Ramos (cell line): ENCODE measurements around the gene CEP72.
"Not testable (repeated sequence)": the region's sequence is repeated elsewhere in the genome, so short reads cannot be mapped to it uniquely, and the experiment has no call there.

Experiments
- in situ Hi-C: fragments of 300-500 bp; cut with MboI; formaldehyde crosslinking; loops from one replicate; pipeline ENCODE4 v1.14.3; 2022; ENCODE audit warnings: low sequenced_read_pairs; ENCODE audit not compliant: unreplicated experiment

CEP72 gene

DNA sequence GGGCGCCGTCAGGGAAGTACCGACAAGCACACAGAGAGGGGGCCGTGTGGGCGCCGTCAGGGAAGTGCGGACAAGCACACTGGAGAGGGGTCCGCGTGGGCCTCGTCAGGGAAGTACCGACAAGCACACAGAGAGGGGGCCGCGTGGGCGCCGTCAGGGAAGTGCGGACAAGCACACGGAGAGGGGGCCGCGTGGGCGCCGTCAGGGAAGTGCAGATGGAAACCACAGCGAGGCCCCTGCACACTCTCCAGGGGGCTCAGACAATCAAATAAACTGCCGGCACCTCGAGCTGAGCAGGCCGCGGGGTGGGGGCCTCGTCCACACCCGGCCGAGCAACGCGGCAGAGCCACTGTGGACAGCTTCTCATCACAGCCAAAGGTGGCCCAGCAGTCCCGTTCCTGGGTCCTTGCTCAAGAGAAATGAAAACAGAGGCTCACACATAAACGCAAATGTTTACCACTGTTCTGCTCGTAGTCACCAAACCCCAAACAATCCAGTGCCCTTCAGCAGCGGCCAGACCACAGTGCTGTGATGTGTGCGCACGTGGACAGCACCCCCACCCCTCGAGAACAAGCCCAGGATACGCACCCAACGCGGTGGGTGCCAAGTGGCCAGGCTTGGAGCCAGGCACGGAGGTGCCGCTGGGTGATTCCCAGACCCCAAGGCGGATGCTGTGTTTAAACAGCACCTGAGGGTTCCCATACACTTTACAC is 56.3 kb downstream of the CEP72 start:
- in situ Hi-C loops = loop anchor here (10.0 kb wide), 1 partner anchor 236 kb away; no protein-coding TSS in a partner anchor

DNA sequence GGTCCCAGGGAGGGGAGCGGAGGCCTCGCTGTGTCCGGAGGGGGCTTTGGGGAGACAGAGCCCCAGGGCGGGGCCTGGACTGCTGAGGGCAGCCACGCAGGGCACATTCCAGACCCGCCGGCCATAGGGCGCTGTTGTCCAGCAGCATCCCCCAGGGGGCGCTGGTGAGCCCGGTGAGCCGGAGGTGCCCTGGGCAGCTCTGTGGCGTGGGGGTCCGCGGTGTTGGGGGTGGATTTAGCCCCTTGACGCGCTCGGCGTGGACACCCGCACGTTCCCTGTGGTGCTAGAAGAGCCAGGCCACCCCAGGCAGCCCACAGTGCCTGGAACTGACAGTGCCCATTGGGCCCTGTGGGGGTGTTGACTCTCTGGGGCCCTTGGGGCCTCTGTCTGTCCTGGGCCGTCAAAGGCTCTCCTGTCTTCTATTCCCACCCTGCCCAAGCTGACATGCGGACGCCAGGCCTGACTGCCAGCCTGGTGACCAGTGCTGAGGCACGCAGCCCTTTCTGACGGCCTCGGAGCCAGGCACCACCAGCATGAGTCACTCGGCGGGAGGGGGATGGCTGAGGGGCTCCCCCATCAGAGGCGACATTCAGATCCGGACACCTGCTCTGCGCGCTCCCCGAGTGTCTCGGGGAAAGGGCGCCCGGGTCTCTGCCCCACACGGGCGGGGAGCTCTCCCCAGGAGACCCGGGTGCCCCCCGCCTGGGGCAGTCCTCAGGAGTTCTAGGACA is 57.1 kb downstream of the CEP72 start:
- in situ Hi-C loops = loop anchor here (10.0 kb wide), 1 partner anchor 236 kb away; no protein-coding TSS in a partner anchor

DNA sequence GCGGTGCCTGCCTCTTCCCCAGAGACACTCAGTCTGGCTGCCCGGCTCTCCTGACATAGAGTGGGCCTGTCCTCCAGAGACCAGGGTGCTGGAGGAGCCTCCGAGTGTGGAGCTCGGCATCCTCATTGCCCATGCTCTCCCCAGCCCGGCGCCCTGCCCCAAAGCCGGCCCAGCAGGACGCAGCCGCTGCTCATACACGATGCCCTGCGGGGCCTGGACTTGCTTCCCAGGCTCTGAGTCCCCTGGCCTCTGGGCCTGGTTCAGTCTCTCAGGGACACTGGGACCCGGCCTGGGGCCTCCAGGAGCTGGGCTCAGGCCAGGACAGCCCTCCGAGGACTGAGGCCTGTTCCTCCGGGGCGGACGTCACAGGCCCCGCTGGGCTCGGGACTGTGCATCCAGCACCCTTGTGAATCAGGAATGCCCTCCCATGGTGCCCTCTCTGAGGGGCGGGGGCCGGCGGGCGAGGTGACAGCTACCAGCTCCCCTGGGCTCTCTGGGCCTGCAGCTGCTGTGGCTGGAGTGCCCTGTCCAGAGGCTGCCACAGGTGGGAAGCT is 57.8 kb downstream of the CEP72 start:
- in situ Hi-C loops = loop anchor here (10.0 kb wide), 1 partner anchor 235 kb away; no protein-coding TSS in a partner anchor

DNA sequence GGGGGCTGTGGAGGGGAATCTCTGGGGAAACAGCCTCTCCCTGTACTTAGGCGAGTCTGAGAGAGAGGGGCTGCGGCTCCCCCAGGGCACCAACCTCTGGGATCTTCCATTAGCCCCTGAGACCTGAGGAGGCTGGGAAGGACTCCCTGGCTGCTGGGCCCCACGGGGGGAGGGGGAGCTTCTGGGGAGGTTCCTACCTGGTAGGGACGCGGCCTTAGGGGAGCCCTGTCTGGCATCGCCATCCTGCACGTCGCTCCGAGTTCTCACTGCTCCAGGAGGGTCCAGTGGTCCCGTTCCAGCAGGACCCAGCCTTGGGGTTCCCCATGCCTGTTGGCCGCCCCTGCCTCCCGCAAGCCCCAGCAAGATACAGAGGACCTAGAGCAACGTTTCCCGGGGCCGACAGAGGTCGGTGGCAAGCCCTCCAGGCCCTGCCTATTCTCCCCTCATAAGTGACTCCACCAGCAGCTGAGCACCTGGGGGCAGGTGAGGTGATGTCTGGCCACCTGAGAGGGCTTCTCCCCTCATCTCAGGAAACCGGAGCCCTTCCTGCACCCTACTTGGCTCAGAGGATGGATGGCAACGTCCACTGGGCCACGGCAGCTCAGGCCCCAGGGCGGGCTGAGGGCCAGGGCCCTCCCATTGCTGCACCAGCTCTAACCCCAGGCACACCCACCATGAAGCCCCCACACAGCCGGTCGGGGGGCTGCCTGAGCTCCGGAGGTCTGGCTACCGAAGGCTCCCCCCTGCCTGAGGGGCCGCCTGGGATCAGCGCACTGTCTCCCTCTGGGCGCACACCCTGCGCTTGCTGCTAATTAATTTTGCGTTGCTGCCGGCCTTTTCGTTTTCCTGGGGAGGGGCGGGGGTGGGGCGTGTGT is 58.5 kb downstream of the CEP72 start:
- in situ Hi-C loops = no loop called here

DNA sequence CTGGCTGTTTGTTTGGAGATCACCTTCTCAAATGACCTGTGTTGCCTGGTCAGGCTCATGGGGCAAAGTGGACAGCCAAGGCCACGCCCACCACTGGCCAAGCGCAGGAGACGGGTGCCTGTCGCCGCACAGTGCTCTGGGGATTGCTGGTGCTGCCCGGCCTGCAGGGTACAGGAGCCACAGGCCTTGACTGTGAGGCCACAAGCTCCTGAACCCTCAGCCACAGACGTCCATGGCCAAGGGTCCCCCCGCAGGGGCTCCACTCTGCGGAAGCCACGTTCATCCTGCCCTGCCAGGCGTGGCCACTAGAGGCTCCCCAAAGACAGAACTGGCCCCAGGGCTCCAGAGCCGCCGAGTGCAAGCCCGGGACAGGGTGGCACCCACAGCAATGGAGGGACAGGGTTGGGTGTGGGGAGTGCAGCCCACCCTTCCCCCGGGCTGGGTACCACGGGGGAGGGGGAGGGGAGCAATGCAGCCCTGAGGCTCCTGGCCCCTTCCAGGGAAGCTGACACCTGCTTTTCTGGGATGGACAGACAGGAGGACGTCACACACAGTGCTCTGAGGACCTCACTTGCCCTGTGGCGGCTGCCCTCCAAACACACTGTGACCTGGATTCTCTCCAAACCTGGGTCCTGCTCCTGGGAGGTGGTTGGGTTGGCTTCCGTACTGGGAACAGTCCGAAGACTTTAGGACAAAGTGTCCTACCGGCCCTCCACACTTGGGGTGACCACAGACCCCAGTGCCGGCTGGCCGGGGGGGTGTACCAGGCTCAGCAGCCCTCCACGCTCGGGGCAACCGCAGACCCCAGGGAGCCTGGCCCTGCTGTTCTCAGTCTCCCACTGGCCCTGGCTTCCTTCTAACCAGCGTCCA is 59.6 kb downstream of the CEP72 start:
- in situ Hi-C loops = no loop called here

DNA sequence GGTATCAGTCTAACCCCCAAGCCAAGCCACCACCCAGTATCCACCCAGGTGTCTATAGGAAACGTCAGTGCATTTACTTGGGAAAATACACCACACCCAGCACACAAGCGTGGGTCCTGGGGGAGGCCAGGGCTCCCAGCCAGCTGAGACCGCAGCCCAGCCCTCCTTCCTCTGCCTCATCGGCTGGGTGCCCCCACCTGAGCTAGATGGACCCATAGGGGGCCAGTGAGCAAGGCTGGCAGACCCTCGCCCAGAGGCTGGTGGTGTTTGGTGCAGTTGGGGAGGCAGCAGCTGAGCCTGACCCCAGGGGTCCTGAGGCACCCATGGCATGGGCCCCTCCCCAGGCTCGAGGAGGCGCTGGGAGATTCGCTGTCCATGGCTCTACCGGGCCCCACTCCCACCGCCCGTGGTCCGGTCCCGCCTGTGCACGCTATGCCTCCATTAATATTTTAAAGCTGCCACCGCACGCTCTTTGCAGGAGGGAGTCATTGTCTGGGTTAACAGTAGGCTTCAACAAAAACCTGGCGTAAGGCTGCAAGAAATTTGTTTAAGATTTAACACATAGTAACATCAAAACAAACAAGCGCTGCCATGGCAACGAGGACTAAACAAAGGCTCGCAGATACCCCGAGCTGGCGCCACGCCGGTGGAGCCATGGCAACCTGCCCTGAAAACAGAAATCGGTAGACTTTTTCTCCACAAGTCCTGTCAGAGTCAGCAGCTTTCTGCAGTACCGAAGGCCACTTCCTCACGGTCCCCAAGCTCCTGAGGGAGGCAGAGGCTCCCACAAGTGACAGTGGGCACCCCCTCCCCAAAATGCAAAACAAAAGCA is 60.4 kb downstream of the CEP72 start:
- in situ Hi-C loops = no loop called here

DNA sequence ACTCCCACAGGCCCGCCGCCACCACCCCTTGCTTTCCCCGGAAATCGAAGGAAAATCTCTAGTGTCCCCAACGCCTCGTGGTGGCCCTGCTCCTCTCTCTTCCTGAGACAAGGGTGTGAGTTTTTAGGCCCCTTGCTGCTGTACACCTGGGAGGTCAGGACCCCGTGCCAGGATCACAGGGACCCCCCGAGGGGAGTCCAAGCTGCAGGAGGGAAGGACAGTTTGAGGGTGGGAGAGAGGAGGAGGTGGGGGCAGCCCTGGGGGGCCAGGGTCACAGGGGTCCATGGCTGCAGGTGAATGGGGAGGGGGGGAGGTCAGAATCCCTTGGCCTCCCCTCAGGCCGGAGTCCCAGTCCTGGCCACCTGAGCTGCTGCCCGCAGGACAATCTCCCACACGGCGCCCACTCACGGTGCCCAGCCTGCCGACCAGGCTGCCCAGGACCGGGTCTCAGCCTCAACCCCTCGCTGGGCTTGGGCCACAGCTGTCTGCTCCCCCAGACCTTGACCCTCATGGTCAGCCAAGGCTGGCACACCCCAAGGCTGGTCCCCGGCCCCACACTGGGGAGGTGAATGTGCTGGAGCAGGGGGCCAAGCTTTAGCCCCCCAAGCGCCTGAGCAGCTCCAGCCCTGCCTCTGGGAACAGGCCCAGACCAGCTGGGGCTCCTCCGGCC is 61.2 kb downstream of the CEP72 start:
- in situ Hi-C loops = no loop called here

DNA sequence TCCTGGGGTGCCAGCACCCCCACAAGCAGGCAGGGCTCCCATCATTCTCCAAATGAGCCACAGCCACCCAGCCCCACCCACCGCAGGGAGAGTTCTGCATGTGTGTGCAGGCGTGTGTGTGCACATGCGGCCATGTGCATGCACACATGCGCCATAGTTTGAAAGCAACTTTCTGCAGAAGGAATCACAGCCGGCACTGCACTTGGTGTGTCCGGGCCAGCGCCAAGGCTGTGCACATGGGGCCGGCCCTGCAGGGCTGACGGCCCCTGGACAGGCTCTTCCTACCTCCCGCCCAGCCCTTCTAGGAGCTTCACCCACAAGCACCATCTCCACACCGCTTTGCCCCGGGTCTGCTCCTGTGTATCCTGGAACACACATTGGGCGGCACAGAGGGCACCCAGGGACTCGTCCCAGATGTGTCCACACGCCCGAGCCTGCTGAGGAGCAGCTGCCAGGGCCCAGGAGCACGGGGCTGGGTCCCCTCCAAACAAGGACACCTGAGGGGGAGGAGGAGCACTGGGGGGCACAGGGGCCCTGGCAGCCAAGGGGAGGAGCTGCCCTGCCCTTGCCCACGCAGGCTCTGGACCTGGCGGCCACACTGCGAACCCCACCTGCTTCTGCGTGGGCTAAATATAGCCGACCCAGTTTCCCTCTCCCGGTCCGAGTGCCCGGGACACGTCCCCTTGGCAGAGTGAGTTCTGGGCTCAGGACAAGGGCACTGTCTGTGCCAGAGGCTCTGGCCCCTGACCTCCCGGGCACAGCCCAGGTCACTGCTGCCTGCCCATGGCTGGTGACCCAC is 61.9 kb downstream of the CEP72 start:
- in situ Hi-C loops = no loop called here

DNA sequence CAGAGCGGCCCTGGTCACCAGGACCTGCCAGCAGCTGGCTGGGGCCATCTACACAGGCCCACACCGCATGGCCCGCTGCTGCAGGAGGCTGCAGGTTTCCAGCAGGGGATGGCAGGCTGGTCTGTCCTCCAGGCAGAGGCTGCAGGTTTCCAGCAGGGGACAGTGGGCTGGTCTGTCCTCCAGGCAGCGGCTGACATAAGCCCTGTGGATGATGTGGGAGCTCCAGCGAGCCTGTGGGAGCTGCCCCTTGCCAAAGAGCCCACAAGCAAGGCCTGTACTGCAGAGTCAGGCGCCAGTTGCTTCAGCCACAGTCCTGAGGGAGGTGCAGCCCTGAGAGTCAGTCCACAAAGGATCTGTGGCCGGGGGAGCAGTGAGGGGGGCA is 62.5 kb downstream of the CEP72 start:
- in situ Hi-C loops = no loop called here

DNA sequence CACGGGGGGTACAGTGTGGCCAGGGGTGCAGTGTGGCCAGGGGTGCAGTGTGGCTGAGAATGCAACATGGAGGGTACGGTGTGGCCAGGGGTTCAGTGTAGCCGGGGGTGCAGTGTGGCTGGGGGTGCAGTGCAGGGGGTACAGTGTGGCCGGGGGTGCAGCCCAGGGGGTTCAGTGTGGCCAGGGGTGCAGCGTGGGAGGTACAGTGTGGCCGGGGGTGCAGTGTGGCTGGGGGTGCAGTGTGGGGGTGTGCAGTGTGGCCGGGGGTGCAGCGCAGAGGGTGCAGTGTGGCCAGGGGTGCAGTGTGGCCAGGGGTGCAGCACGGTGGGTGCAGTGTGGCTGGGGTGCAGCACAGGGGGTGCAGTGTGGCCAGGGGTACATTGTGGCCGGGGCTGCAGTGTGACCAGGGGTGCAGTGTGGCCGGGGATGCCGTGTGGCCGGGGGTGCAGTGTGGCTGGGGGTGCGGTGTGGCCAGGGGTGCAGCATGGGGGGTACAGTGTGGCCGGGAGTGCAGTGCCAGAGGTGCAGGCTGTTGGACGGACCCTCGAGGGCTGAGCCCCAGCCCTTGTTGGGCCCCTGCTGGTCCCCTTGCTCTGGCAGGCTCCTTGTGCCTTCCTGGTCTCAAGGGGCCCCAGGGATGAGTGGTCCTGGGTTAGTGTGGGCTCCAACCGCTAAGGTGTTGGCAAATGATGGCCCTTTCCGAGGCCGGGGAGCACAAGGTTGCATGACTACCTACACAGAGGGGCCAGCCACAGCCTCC is 63.2 kb downstream of the CEP72 start:
- in situ Hi-C loops = no loop called here

DNA sequence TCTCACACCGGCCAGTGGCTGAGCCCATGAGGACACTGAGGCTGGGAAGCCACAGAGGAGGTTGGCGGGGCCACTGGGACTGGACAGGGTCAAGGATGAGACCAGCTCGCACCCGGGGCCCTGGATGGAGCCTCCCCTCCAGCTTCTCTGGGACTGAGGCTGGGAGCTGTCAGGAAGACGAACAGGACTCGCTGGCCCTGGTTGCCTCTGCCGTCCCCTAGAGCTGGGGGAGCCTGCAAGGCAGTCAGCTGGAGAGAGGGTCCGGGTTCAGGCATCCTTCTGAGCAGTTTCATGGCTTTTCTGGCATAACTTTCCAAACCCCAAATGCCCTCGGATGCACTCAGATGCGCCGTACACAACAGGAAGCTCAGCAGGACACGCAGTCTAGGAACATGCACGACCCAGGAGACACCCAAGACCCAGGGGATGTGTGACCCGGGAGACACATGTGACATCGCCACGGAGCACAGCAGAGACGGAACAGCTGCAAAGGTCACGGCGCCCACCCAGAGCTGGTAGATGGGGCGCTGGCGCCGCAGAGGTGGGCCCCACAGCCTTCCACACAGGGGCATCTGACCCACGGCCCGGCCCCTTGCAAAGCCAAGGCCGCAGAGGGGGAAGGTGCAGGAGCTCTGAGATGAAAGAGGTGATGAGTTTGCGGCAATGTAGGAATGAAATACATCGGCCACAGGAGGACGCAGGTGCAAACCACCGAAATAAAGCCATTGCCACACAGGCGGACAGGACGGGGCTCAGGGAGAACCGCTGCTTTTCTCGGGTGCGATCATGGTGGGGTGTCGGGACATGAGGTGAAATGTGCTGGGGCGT is 63.9 kb downstream of the CEP72 start:
- in situ Hi-C loops = no loop called here

DNA sequence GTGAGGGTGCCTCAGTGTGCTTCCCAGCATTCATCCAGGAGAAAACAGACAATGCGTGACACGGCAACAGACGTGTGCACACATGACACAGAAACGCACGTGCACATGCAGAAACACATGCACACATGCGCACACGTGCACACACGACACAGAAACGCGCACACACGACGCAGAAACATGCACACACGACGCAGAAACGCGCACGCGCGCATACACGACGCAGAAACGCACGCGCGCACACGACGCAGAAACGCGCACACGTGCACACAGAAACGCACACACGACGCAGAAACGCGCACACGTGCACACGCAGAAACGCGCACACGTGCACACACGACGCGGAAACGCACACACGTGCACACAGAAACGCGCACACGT is 64.5 kb downstream of the CEP72 start:
- in situ Hi-C loops = no loop called here

DNA sequence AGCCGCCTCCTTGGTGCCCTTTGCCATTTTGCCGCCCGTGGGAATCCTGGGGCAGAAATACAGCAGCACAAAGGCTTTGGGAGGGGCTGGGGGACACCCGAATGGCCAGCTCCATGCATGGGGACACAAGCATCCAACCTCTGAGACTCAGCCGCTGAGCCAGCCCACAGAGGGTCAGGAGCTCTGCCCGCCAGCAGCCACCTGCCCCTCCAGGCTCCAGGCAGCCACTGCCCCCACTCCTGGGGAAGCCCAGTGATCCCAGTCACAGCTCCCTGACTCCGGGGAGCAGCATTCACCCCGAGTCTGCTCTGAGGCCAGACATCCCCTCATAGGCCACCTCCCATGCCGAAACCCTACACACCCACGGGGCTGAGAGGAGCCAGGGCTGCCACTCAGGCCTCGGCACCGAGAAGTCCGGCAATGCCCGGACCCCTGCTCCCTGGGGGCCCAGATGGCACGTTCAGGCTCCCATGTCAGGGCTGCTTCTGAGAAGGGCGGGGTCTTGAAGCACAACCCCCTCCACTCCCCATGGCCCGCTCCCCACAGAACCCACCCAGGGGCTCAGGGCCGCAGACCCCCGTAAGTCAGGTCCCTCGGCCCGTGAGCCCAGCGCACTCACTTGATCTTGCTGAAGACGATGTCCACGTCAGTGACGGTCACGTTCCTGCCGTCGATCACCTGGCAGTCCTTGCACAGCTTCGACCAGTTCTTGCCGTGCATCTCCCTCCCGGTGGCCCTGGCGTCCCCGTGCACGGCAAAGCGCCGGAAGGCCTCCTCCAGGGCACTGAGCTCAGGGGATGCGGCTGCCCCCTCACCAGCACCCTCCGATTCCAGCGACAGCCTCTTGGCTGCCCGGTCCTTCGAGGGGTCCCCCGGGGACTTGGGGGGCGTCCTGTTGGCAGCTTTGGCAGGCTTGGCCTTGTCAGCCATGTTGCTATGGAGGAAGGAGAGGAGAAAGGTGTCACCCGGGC is 65.3 kb downstream of the CEP72 start:
- in situ Hi-C loops = no loop called here

DNA sequence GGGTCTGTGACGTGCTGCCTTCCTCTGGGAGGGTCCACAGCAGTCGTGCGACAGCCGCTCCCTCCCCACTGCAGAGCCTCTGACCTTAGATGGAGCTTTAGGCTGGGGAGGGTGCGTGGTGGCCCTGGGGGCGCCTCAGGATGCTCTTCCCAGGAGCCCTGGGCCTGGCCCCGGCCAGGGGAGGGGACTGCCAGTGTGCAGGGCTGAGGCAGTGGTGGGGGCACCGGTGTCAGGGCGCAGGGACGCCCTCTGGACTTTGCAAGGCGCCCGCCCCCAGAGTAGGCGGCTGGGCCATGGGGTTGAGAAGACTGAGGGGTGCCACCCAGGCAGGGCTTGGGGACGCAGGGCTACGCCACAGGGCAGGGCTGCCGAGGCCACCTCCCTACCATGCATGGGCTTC is 66.4 kb downstream of the CEP72 start:
- in situ Hi-C loops = not testable (repeated sequence)
